HG02759 (cell line): ENCODE measurements around the gene TMEM267.
A peak's percentile ranks its signal among the peaks of the same experiment; 100 is the strongest.
"Not testable (repeated sequence)": the region's sequence is repeated elsewhere in the genome, so short reads cannot be mapped to it uniquely, and the experiment has no call there.

Experiments used
- ATAC-seq: cut with Tn5 transposase; IDR thresholded peaks from one replicate; pipeline ENCODE4 v1.9.1; 2021; ENCODE audit warnings: mild to moderate bottlenecking, moderate library complexity; ENCODE audit not compliant: unreplicated experiment

The TMEM267 gene, protein sequence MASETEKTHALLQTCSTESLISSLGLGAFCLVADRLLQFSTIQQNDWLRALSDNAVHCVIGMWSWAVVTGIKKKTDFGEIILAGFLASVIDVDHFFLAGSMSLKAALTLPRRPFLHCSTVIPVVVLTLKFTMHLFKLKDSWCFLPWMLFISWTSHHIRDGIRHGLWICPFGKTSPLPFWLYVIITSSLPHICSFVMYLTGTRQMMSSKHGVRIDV

GRCh38 chr5:43483298-43484105 lies at the start of gene TMEM267:
Gene TMEM267 (minus strand): TSS chr5:43483865. CDS start chr5:43453969, 29,896 bp downstream.
- ATAC-seq, result peak; percentile 95

DNA sequence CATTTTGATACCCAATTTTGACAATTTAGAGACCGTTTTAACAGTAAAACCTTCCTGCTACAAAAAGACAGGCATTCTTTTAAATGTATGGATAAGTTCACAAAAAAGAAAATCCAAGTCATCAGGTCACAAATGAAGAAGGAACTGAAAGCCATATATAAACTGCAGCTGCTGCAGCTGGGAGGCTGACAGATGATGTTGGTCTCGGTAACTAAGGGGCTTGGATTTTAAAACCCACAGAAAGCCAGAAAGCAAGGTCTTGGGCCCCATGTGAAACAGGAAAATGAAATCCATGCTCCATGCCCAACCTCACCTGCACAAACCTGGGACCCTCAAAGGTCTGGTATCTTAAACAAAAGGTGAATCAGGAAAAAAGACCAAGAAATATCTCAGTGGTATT lies 47.0 kb upstream of the TMEM267 start:
- no peak for ATAC-seq

GRCh38 chr5:43523662-43524072 lies 40.0 kb upstream of the TMEM267 start:
- no peak for ATAC-seq

DNA sequence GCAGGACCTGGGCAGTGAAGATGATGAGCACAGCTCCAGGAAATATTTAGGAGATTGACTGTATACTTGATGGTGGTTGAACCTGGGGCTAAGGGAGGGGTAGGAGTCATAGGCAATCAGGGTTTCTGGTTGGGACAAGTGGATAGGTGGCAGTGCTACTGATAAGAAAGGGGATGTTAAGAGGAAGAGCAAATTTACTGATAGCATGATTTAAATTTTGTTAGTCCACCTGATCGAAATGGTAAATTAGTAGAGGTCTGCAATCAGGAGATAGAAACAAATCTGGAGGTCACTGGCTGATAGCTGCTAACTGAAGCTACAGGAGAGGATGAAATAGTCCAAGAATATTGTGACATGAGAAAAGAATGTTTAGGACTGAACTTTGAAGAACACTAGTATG lies 37.0 kb upstream of the TMEM267 start:
- no peak for ATAC-seq

DNA sequence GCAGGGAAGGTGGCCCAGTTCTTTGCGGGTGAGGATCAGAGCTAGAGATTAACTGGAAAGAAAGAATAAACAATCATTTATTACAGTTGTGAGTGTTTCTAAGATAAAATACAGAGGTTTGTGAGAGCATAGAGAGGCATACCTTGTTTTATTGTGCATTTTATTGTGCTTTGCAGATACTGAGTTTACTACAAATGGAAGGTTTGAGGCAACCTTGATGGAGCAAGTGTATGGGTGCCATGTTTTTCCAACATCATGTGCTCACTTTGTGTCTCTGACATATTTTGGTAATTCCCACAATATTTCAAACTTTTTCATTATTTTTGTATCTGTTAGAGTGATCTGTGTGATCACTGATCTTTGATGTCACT lies 32.0 kb upstream of the TMEM267 start:
- no peak for ATAC-seq

DNA sequence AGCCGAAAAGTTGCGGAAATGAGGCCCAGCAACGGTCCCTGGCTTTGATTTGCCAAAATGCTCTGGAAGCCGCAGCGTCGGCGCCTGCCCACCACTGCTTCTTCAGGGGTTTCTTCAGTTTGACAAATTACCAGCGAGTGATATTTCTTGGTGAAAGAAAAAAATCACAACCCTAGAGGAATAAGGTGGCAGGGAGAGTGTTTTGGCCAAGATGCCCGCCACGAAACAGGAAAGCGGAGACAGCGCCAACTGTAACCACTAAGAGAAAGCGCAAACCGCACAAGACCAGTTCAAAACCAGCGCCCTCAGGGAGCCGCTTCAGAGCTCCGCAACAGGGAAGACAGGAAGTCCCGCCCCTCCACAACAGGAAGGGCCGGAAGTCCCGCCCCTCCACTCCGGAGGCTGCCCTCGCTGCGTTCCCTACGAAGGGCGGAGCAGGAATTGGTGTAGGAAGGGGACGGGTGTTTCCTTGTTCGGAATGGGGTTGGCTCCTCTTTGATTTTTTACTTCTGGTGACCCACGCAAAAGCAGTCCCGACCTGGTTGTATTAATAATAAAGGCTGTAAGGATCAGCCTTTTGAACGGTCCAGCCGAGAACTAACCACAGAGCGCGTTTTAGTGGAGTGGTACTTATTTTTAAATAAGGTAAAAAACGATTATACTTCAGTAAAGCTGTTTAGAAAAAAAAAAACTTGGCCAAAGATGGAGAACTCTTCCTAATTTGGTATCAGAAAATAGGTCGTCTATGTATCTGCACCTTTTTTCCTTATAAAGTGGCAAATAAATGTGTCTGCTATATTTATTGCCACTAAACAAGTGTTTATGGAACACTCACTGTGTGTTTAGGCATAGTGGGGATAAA lies 31.4 kb upstream of the TMEM267 start, which contains the start of gene C5orf34:
Gene C5orf34, minus strand, starts transcription at position 333 of the 862 bp plus-strand sequence. CDS start 5,809 bp downstream, outside the sequence.
- ATAC-seq, result peak; percentile 99

DNA sequence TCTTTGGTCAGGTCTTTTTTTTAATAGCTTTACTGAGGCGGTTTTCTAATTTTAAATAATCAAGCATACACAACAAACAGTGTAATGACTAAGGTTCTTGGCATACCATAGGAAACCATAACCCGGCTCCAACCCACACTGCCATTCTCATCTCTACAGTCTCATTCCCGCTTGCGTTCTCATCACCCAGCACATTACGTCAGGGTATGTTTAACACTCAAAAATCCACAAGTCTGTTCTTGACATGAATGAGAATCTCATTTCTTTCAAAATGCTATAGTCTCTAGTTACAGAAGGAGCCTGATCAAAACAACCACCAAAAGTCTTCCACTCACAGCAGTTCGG lies 30.8 kb upstream of the TMEM267 start:
- peak; percentile 28 for ATAC-seq

DNA sequence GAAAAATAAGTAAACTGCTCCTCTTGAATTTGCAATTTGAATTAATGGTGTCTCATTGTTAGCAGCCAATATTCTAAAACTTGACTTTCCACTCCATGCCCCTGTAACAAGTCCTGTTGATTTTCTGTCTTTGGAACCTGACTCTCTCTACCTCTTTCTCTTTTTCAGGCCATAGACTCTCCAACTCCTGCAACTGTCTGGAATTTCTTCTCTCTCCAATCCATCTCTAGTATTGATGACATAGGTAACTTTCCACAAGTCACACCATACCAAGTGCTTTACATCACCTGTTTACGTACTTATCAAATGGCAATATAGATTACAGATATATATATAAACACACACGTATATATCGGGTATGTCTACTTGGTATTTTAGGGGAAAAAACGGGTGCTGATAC lies 30.4 kb upstream of the TMEM267 start:
- ATAC-seq, result no peak

DNA sequence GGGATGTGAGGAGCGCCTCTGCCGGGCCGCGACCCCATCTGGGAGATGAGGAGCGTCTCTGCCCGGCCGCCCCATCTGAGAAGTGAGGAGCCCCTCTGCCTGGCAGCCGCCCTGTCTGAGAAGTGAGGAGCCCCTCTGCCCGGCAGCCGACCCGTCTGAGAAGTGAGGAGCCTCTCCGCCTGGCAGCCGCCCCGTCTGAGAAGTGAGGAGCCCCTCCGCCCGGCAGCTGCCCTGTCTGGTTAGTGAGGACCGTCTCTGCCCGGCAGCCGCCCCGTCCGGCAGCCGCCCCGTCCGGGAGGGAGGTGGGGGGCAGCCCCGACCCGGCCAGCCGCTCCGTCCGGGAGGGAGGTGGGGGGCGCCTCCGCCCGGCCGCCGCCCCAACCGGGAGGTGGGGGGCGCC lies 27.4 kb upstream of the TMEM267 start:
- not testable (repeated sequence) for ATAC-seq

- ATAC-seq, result no peak
Measured at GRCh38 chr5:43498581-43498980, 14.9 kb upstream of the TMEM267 start.

GRCh38 chr5:43497311-43498104 lies 13.8 kb upstream of the TMEM267 start:
- no peak for ATAC-seq

GRCh38 chr5:43491326-43491725 lies 7.7 kb upstream of the TMEM267 start:
- ATAC-seq, result no peak

DNA sequence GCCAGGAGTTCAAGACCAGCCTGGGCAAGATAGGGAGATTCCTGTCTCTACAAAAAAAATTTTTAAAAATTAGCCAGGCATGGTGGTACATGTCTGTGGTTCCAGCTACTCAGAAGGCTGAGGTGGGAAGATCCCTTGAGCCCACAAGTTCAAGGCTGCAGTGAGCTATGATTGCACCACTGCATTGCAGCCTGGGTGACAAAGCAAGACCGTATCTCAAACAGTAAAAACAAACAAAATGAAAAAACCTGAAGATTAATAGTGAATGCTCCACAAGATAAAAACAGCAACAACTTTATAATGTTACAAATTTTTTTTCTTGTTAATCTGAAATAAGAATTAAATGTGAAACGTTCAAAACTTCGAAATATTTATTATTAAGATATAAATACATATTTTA lies 2.7 kb upstream of the TMEM267 start:
- no peak for ATAC-seq

GRCh38 chr5:43485406-43485805 lies 1.7 kb upstream of the TMEM267 start:
- no peak for ATAC-seq

DNA sequence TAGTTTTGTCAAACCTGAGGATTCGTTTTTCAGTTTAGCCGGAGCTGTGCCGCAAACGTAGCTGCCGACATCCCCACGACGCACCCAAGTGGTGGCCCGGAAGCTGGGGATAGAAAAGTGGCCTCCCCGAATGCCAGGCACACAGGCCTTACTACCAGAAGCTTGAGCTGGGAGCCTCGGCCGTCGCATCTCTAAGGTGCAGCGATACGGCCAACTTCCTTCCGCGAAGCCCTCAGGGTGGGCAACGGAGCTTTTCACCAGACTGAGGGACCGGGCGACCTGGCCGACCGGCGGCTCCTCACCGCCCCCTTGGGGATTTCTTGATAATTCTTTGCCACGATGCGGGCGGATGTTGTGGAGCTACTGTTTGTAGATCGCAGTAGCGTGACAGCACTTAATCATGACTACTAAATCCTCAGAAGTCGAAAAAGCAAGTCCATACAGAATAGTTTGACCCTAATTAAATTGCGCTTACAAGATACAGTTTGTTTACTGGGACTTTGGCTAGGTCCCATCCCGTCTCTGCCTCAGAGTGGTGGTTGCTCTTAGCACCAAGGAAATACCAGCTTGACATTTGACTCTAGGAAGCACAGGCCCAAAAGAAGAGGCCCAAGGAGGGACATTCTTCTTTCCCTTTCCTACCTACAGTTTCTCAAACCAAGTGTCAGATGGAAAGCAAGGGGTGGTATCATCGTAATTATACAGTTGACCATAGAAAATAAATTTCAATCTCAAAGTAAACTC lies 613 bp upstream of the TMEM267 start:
- peak; percentile 70 for ATAC-seq

DNA sequence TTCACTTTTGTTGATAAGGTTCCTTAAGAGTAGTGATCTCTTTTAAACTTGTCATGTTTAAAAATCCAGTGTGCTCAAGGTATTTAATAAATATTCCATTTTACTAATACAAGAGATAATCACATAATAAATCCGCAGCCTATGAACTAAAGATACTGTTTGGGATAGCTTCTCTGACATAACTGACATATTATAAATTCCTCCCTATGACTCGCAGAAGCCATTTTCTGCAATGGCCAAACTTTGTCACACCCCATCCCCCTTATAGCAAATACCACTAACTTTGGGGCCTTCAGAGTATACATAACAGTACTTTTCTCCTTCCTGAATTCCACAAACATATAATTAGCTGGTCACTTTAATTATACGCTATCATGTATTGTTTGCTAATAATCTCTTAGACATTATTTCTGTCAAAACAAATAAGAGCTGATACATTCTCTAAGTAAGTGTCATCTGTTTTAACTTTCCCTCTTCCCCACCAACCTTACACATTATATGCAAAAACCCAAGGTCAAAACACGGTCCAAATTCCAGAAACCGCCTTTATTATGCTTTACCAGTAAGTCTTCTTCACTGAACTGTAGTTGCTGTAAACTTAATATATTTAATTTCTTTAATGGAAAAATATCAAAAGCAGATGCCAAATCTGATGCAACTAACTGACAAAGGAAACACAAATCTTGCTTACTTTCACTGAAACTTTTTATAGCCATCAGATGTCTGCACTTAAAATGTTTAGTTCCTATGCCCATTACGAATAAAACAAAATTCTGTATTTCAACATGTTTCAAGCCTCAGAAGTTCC lies 971 bp downstream of the TMEM267 start:
- no peak for ATAC-seq

DNA sequence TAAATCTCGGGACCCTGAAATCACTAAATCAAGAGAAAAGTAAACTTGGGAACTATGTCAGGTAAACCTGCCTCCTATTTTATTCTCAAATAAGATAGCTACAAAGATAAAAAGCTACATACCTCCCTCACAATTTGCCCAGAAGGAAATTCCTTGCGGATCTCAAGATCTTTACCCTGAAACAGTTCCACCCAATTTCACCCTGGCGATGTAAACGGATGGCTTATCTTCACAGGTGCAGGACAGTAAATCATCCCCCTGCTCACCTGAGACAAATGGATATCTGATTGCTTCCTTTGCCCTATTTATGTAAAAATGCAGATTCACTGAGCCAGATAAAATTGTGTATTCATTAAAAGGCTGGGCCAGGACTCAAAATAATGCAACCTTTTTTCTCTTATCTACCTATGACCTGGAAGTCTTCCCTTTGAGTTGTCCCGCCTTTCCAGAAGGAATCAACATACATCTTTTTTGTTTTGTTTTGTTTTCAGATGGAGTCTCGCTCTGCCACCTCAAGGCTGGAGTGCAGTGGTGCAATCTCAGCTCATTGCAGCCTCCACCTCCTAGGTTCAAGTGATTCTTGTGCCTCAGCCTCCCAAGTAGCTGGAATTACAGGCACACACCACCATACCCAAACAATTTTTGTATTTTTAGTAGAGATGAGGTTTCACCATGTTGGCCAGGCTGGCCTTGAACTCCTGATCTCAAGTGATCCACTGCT lies 13.8 kb downstream of the TMEM267 start:
- ATAC-seq, result no peak

GRCh38 chr5:43467100-43467499 lies 16.6 kb downstream of the TMEM267 start:
- no peak for ATAC-seq

DNA sequence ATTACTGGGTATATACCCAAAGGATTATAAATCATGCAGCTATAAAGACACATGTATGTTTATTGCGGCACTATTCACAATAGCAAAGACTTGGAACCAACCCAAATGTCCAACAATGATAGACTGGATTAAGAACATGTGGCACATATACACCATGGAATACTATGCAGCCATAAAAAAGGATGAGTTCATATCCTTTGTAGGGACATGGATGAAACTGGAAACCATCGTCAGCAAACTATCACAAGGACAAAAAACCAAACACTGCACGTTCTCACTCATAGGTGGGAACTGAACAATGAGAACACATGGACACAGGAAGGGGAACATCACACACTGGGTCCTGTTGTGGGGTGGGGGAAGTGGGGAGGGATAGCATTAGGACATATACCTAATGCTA lies 18.2 kb downstream of the TMEM267 start:
- not testable (repeated sequence) for ATAC-seq
